GM18867 (cell line): ENCODE results near the gene OVCH1.
"Not testable (repeated sequence)": the region's sequence is repeated elsewhere in the genome, so short reads cannot be mapped to it uniquely, and the experiment has no call there.

Experiments
- ATAC-seq: cut with Tn5 transposase; IDR thresholded peaks from one replicate; pipeline ENCODE4 v1.9.1; 2021; ENCODE audit warnings: mild to moderate bottlenecking, moderate library complexity; ENCODE audit not compliant: unreplicated experiment

The OVCH1 gene

GRCh38 chr12:29505122-29505521, 7.6 kb upstream of the OVCH1 start:
- no peak for ATAC-seq

GRCh38 chr12:29503283-29503682, 5.8 kb upstream of the OVCH1 start:
- ATAC-seq: no peak

GRCh38 chr12:29499235-29499634, 1.7 kb upstream of the OVCH1 start:
- no peak for ATAC-seq

- no peak for ATAC-seq
These were observed 4.6 kb downstream of the OVCH1 start for GRCh38 chr12:29492891-29493290.

- no peak for ATAC-seq
These were observed 10.5 kb downstream of the OVCH1 start for GRCh38 chr12:29486972-29487371.

GRCh38 chr12:29463198-29463597, 34.3 kb downstream of the OVCH1 start:
- no peak for ATAC-seq

- no peak for ATAC-seq
These were observed 37.4 kb downstream of the OVCH1 start for GRCh38 chr12:29460082-29460481.

GRCh38 chr12:29455087-29455486, 42.4 kb downstream of the OVCH1 start:
- ATAC-seq: no peak

- ATAC-seq: no peak
These were observed 45.6 kb downstream of the OVCH1 start for GRCh38 chr12:29451888-29452287.

- ATAC-seq: no peak
These were observed 49.3 kb downstream of the OVCH1 start for GRCh38 chr12:29448157-29448556.

GRCh38 chr12:29447285-29447975, 50.1 kb downstream of the OVCH1 start:
- ATAC-seq: no peak

GRCh38 chr12:29439506-29439905, 58.0 kb downstream of the OVCH1 start:
- no peak for ATAC-seq

- no peak for ATAC-seq
These were observed 58.6 kb downstream of the OVCH1 start for GRCh38 chr12:29438752-29439408.

- ATAC-seq: no peak
These were observed 59.9 kb downstream of the OVCH1 start for GRCh38 chr12:29437575-29437974.

- ATAC-seq: not testable (repeated sequence)
These were observed 60.7 kb downstream of the OVCH1 start for GRCh38 chr12:29436815-29437214.

GRCh38 chr12:29431513-29431912, 66.0 kb downstream of the OVCH1 start:
- no peak for ATAC-seq

GRCh38 chr12:29430716-29431044, 66.8 kb downstream of the OVCH1 start:
- no peak for ATAC-seq

- no peak for ATAC-seq
These were observed 67.3 kb downstream of the OVCH1 start for GRCh38 chr12:29429999-29430715.

- no peak for ATAC-seq
These were observed 68.9 kb downstream of the OVCH1 start for GRCh38 chr12:29428633-29429032.

GRCh38 chr12:29427964-29428363, 69.5 kb downstream of the OVCH1 start:
- ATAC-seq: peak; percentile 99

- no peak for ATAC-seq
These were observed 71.0 kb downstream of the OVCH1 start for GRCh38 chr12:29426498-29426897.

GRCh38 chr12:29425722-29426121, 71.8 kb downstream of the OVCH1 start:
- no peak for ATAC-seq
